GM12878 (cell line): Measurements from ENCODE around the gene CDCA8. TPM values are rescaled to one million over a fixed set of nuclear protein-coding genes. Genes with fewer than 3 reads are reported as not detected.

Source experiments
- ATAC-seq: fragments of 200-7000 bp; cut with Tn5 transposase; 3 replicates; pipeline ENCODE4 v1.9.1; 2020; ENCODE audit warnings: mild to moderate bottlenecking, moderate library complexity
- BruUV-seq: library from RNA; stranded (reverse); fragments of 400-500 nt; replicated peaks from 2 replicates; lab custom pipeline; 2021; lab: Mats Ljungman, UMichigan
- CTCF ChIA-PET: fragments of 300-600 bp; sonication (Branson Sonifier 250); formaldehyde crosslinking; extraction: SDS; loops from one replicate; lab custom pipeline; 2021; ENCODE audit warnings: inconsistent platforms; lab: Yijun Ruan, JAX
- POLR2A ChIA-PET: fragments of 350-600 bp; formaldehyde crosslinking; extraction: SDS; loops from one replicate; lab custom pipeline; 2021; ENCODE audit warnings: inconsistent platforms; lab: Charles Lee
- RAD21 ChIA-PET: fragments of 300-600 bp; sonication (Branson Sonifier 250); formaldehyde crosslinking; loops from one replicate; lab custom pipeline; 2023; ENCODE audit warnings: antibody characterized with exemption; ENCODE audit not compliant: unreplicated experiment; lab: Charles Lee
- SMC1A ChIA-PET: fragments of 300-600 bp; sonication (Branson Sonifier 250); formaldehyde crosslinking; loops from one replicate; lab custom pipeline; 2023; ENCODE audit not compliant: unreplicated experiment, uncharacterized antibody; lab: Charles Lee
- DNase-seq: peaks from one replicate; pipeline ENCODE4 v3.0.0-alpha.2; 2011; ENCODE audit warnings: low read depth, low spot score
- FAIRE-seq: peaks from 3 replicates; lab custom pipeline; 2011; peaks lifted over from hg19 to GRCh38; lab: Jason Lieb, UNC
- H2AFZ ChIP-seq: 2 replicates; pipeline ENCODE4 v1.6.0; 2011; ENCODE audit warnings: low read depth, low read length, control low read depth; ENCODE audit not compliant: control insufficient read depth
- H3K27ac ChIP-seq: 2 replicates; pipeline ENCODE4 v1.5.1; 2011; ENCODE audit warnings: control low read depth; ENCODE audit not compliant: control insufficient read depth, insufficient read depth
- H3K27me3 ChIP-seq, 2 experiments: replicated peaks in 1 of 2; 2 replicates each; pipeline versions ENCODE4 v1.6.0 to v1.6.1; 2011; ENCODE audit warnings: low read length in 1 of 2; ENCODE audit not compliant: control insufficient read depth in 2 of 2, insufficient read depth in 2 of 2
- H3K36me3 ChIP-seq, 2 experiments: 2 replicates each; pipeline ENCODE4 v1.5.1; 2011; ENCODE audit warnings: low read length in 1 of 2; ENCODE audit not compliant: control insufficient read depth in 2 of 2, insufficient read depth in 2 of 2
- H3K4me1 ChIP-seq: 2 replicates; pipeline ENCODE4 v1.6.1; 2011; ENCODE audit warnings: mild to moderate bottlenecking, low read length, moderate library complexity, mixed read lengths; ENCODE audit not compliant: control insufficient read depth, insufficient read depth
- H3K4me2 ChIP-seq: 2 replicates; pipeline ENCODE4 v1.6.0; 2011; ENCODE audit warnings: control low read depth; ENCODE audit not compliant: control insufficient read depth, insufficient read depth
- H3K4me3 ChIP-seq: fragments of 200-600 bp; sonication (generic); 2 replicates; pipeline ENCODE4 v1.5.1; 2016
- H3K79me2 ChIP-seq: 2 replicates; pipeline ENCODE4 v1.6.0; 2011; ENCODE audit warnings: low read length; ENCODE audit not compliant: control insufficient read depth, insufficient read depth
- H3K9ac ChIP-seq: 2 replicates; pipeline ENCODE4 v1.8.0; 2011; ENCODE audit warnings: low read length, control low read depth, mixed read lengths; ENCODE audit not compliant: control insufficient read depth, insufficient read depth
- H3K9me3 ChIP-seq: replicated peaks from 3 replicates; pipeline ENCODE4 v1.5.1; 2011; ENCODE audit warnings: mild to moderate bottlenecking, low read length; ENCODE audit not compliant: control insufficient read depth, insufficient read depth
- H4K20me1 ChIP-seq: 2 replicates; pipeline ENCODE4 v1.6.0; 2011; ENCODE audit not compliant: control insufficient read depth, insufficient read depth
- BCLAF1 ChIP-seq: fragments of 450-650 bp; IDR thresholded peaks from 2 replicates; pipeline ENCODE4 v1.6.1; 2017; ENCODE audit warnings: antibody characterized with exemption, mild to moderate bottlenecking, moderate library complexity
- EGR1 ChIP-seq, 2 experiments: IDR thresholded peaks; 1 replicate in 1 of 2; 2 replicates in 1 of 2; pipeline ENCODE4 v1.6.1; 2011 to 2012; ENCODE audit warnings: low read depth in 2 of 2, low read length in 2 of 2, borderline replicate concordance in 1 of 2, mild to moderate bottlenecking in 1 of 2, moderate library complexity in 1 of 2
- ELK1 ChIP-seq: IDR thresholded peaks from 2 replicates; pipeline ENCODE4 v1.6.1; 2012; ENCODE audit warnings: low read depth, low read length, improper control_type of control experiment
- HCFC1 ChIP-seq: fragments of 150-350 bp; IDR thresholded peaks from 2 replicates; pipeline ENCODE4 v1.6.1; 2014; ENCODE audit warnings: low read length
- IKZF1 ChIP-seq: fragments of 450-650 bp; conservative IDR thresholded peaks from 2 replicates; pipeline ENCODE4 v1.6.1; 2017; ENCODE audit warnings: antibody characterized with exemption, mild to moderate bottlenecking
- POLR2AphosphoS5 ChIP-seq: IDR thresholded peaks from 2 replicates; pipeline ENCODE4 v1.6.1; 2011; ENCODE audit warnings: mild to moderate bottlenecking, low read length, inconsistent platforms
- RCOR1 ChIP-seq: conservative IDR thresholded peaks from 2 replicates; pipeline ENCODE4 v1.6.1; 2012; ENCODE audit warnings: low read depth, low read length, improper control_type of control experiment
- SMARCA5 ChIP-seq: fragments of 450-650 bp; IDR thresholded peaks from 2 replicates; pipeline ENCODE4 v1.6.1; 2017; ENCODE audit warnings: mild to moderate bottlenecking
- SMC3 ChIP-seq: IDR thresholded peaks from 2 replicates; pipeline ENCODE4 v1.6.1; 2011; ENCODE audit warnings: low read length, improper control_type of control experiment, borderline replicate concordance
- SREBF2 ChIP-seq: IDR thresholded peaks from 2 replicates; pipeline ENCODE4 v1.6.1; 2012; ENCODE audit warnings: mild to moderate bottlenecking, low read length
- TCF3 ChIP-seq: IDR thresholded peaks from 2 replicates; pipeline ENCODE4 v1.6.1; 2012; ENCODE audit warnings: low read depth, mild to moderate bottlenecking, low read length, borderline replicate concordance; ENCODE audit not compliant: insufficient read depth
- WGBS: methylation state at CpG from one replicate; pipeline ENCODE4 v1.1.6; 2016; ENCODE audit warnings: low lambda C conversion rate; ENCODE audit not compliant: insufficient replicate concordance, insufficient coverage; ENCODE audit errors: missing lambda C conversion rate; 5-methylcytosine and 5-hydroxymethylcytosine counted together
- in situ Hi-C: fragments of 300-500 bp; cut with MboI; formaldehyde crosslinking; loops from 9 replicates; pipeline ENCODE4 v1.14.3; 2018; ENCODE audit warnings: mixed read lengths
- intact Hi-C: fragments of 100-400 bp; cut with micrococcal nuclease; formaldehyde crosslinking; loops from one replicate; pipeline ENCODE4 v1.14.2; 2022; ENCODE audit not compliant: unreplicated experiment
- polyA plus RNA-seq, 11 experiments: library from polyadenylated mRNA; depleted of rRNA in 4 of 11; unstranded in 6 of 11; stranded (reverse) in 5 of 11; fragments of >200 nt; fragmentation: Nextera tagmentation in 4 of 11; fragmentation: Illumina TruSeq in 1 of 11; extraction: Ambion mirVana in 4 of 11; extraction: Trizol in 1 of 11; gene quantifications; 1 replicate in 1 of 11; 2 replicates in 10 of 11; pipeline versions ENCODE4 v1.2.1 to v1.2.3, GENCODE V29; 2011 to 2016; ENCODE audit warnings: inconsistent platforms in 2 of 11, missing spikeins in 2 of 11, low read depth in 1 of 11
- total RNA-seq, 4 experiments: library from RNA; depleted of rRNA in 3 of 4; stranded (reverse); fragments of >200 nt in 3 of 4; fragmentation: Illumina TruSeq in 1 of 4; extraction: Trizol in 1 of 4; gene quantifications; 2 replicates each; pipeline versions ENCODE4 v1.2.1 to v1.2.3, GENCODE V29; 2013 to 2021

The CDCA8 gene
- total and polyA plus RNA-seq, 10 of the 15 experiments (the other 5 are each of a cell fraction or from before 2014, with no cell fraction given) = 21.3 to 98.1 (median 61.4) TPM

- BruUV-seq = no TSS peak
- Histone ChIP-seq H3K4me3 (no peak overlapping the region), H3K27ac (0 out of 2 replicates have a peak overlapping the region, but pooled peaks have one; percentile 28), H3K27me3 (no peaks in the 10 kb centered on the region), H2AFZ (peak overlapping the region; percentile 16), H3K4me2 (no peak overlapping the region), H3K9me3 (no peaks in the 10 kb centered on the region), H3K79me2 (no peaks in the 10 kb centered on the region), H3K36me3 (peaks cover 40 to 43% of the 10 kb centered on the region in 2 experiments), H3K4me1 (peaks cover 6% of the 10 kb centered on the region), H4K20me1 (no peaks in the 10 kb centered on the region; the same call in 1 of the 2 replicates), H3K9ac (no peak overlapping the region)
- ChIA-PET RAD21 (no interaction called here), POLR2A (no interaction called here), SMC1A (interaction anchor here (1.2 kb wide), 1 partner anchor 10 kb away, joined by 3 read pairs; no protein-coding TSS in a partner anchor), CTCF (no interaction called here)
- DNase-seq = no peak
- intact Hi-C loops = no loop called here
- WGBS = 80% methylated on average over 8 of the region's 8 CpGs
- in situ Hi-C loops = loop anchor here (10.0 kb wide), 1 partner anchor 269 kb away; no protein-coding TSS in a partner anchor
- ATAC-seq = no peak; the same call in 2 of the 3 replicates
- 0 out of 2 replicates have a peak, but pooled peaks have one; percentile 14 for TF ChIP-seq IKZF1
- no peak for TF ChIP-seq TCF3
- TF ChIP-seq POLR2AphosphoS5 = no peak
- FAIRE-seq = no peak
Observed at GRCh38 chr1:37705399-37705798, 13.1 kb downstream of the CDCA8 start.

GRCh38 chr1:37708471-37708870 is 16.2 kb downstream of the CDCA8 start:
- ChIA-PET RAD21 (no interaction called here), POLR2A (no interaction called here), SMC1A (interaction anchor here (1.0 to 1.1 kb wide), 2 partner anchors 9 to 142 kb away, joined by 3 read pairs; no protein-coding TSS in a partner anchor), CTCF (no interaction called here)
- no peak overlapping the region for H3K4me3 ChIP-seq
- intact Hi-C loops = no loop called here
- 70% methylated on average over 4 of the region's 4 CpGs for WGBS
- no TSS peak for BruUV-seq
- H3K4me2 ChIP-seq = no peak overlapping the region
- H2AFZ ChIP-seq = no peak overlapping the region
- peaks cover 26 to 29% of the 10 kb centered on the region in 2 experiments for H3K36me3 ChIP-seq
- peaks cover 6% of the 10 kb centered on the region for H3K4me1 ChIP-seq
- no peaks in the 10 kb centered on the region for H3K9me3 ChIP-seq
- ATAC-seq (no peak), DNase-seq (no peak), FAIRE-seq (no peak)
- in situ Hi-C loops = loop anchor here (10.0 kb wide), 1 partner anchor 266 kb away; no protein-coding TSS in a partner anchor
- no peaks in the 10 kb centered on the region; the same call in 1 of the 2 replicates for H4K20me1 ChIP-seq
- no peaks in the 10 kb centered on the region for H3K79me2 ChIP-seq
- no peak overlapping the region for H3K9ac ChIP-seq
- H3K27ac ChIP-seq = no peak overlapping the region
- no peaks in the 10 kb centered on the region for H3K27me3 ChIP-seq
- TF ChIP-seq RCOR1 (no peak), EGR1 (IDR thresholded peaks at IDR 0.05; ENCODE audit: borderline replicate concordance in 1 of 2, low read depth in 2 of 2, low read length in 2 of 2) (no peak), ELK1 (no peak), HCFC1 (no peak), SMARCA5 (no peak), SREBF2 (no peak), BCLAF1 (no peak), SMC3 (no peak)
